ENCODE data around the gene SPRED2.

DNA sequence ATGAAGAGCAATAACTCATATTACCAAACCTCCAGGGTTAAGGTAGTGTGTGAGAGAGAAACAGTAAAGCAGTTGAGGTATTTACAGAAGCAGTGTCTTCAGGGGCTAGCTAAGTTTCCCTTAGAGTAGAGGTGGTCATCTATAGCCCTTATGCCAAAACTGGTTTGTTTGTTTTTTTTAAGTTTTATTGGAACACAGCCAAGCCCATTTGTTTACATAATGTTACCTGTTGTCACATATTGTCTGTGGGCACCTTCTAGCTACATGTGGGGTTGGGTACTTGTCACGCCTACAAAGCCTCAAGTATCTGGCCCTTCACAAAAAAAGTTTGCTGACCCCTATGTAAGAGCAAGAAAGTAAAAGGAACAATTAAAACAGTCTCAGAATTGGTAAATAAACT, 165.4 kb downstream of the SPRED2 start:
- TF ChIP-seq YY1 (IDR thresholded peaks at IDR 0.05; ENCODE audit: insufficient read depth, insufficient read length) (no peak), ZNF274 (IDR thresholded peaks at IDR 0.05; ENCODE audit: low read depth, low read length) (no peak)
